Fibroblast of mammary gland (primary cell): ENCODE measurements around the gene GABARAP.

Experiments used
- DNase-seq: peaks from one replicate; pipeline ENCODE4 v3.0.0-alpha.2; 2010; ENCODE audit warnings: low read depth
- H3K4me3 ChIP-seq: 2 replicates; pipeline ENCODE4 v1.5.1; 2011; ENCODE audit warnings: low read depth, mild to moderate bottlenecking, low read length, moderate library complexity; ENCODE audit not compliant: control insufficient read depth
- TF ChIP-seq, protein P1 (sequence below): conservative IDR thresholded peaks from 2 replicates; pipeline ENCODE4 v1.5.1; 2011; ENCODE audit warnings: low read depth, low read length, inconsistent platforms; ENCODE audit not compliant: control insufficient read depth, insufficient read depth

GABARAP gene

GRCh38 chr17:7238420-7239090 lies 3.7 kb downstream of the GABARAP start:
- DNase-seq, result no peak

DNA sequence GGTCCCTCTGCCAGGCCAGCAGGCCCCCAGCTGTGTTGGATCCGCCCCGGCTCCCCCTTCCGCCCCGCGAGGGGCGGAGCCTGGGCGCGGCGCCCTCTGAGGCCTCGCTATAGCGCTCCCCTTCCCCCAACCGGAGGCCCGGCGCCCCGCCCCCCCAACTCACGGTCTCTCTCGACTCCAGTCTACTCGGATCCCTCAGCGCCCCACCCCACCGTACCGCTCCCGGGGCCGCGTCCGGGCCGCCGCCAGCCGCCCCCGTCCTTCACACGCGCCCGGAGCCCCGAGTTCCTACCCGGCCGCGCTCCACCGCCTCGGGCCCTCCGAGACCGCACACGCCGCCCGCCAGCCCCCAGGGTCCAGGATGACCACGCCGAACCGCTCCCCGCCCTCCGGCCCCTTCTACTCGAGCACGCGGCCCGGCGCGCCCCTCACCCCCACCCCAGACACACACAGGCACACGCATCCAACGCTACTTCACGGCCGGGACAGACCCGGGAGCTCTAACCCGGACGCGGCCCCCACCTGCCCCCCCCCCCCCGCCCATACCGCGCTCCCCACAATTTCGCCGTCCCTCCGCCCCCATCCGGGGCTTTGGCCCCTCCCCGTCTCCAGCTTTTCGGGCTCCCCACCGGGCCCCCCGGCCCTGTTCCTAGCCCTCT lies 4.4 kb downstream of the GABARAP start:
- H3K4me3 ChIP-seq, result peak overlapping the region; percentile 97
- DNase-seq, result peak; percentile 56
- TF ChIP-seq, protein P1, sequence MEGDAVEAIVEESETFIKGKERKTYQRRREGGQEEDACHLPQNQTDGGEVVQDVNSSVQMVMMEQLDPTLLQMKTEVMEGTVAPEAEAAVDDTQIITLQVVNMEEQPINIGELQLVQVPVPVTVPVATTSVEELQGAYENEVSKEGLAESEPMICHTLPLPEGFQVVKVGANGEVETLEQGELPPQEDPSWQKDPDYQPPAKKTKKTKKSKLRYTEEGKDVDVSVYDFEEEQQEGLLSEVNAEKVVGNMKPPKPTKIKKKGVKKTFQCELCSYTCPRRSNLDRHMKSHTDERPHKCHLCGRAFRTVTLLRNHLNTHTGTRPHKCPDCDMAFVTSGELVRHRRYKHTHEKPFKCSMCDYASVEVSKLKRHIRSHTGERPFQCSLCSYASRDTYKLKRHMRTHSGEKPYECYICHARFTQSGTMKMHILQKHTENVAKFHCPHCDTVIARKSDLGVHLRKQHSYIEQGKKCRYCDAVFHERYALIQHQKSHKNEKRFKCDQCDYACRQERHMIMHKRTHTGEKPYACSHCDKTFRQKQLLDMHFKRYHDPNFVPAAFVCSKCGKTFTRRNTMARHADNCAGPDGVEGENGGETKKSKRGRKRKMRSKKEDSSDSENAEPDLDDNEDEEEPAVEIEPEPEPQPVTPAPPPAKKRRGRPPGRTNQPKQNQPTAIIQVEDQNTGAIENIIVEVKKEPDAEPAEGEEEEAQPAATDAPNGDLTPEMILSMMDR, result no peak

More at GRCh38 chr17:7238420-7239090, 3.7 kb downstream of the GABARAP start:
- TF ChIP-seq, protein P1, result no peak
- H3K4me3 ChIP-seq, result peak overlapping the region; percentile 97

DNA sequence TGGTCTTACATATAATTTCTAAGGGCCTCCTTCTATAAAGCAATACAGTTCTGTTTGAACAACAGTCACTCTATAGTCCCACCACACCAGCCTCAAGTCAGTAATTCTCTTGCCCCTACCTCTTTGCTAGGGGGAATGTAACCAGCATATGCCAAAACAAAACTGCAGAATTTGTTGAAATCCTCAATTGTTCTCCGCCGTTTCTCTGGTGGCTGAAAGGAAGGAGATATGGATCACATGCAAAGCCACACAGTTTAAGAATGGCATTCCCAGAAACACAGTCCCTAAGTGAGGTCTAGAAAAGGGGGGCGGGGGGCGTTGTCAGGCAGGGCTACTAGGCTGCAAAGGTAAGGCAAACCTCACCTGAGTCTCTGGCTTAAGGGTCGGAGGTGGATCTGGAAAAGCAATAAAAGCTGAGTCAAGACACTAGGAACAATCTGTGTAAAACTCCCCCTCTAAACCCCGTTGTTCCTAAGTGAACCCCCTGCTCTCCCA lies 4.9 kb downstream of the GABARAP start:
- peak overlapping the region; percentile 97 for H3K4me3 ChIP-seq
- no peak for DNase-seq
- TF ChIP-seq, protein P1, result no peak

DNA sequence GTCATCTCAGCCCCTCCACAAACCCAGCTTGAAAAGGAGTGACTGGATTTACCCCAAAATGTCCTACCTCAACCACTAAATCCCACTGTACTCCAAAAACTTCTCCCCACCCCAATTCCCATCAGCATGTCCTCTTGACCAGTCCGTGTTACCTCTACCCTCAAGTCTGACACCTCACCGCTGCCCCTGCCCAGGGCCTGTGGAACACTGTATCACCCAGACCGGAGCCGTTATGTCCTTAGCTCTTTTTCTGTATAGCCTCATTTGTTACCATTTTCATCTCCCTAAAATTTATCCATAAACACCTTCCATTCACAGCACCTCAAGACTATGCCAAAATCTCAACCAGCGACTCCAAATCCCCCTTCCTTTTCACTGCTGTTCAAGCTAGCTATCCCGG lies 5.4 kb downstream of the GABARAP start:
- H3K4me3 ChIP-seq, result no peak overlapping the region
- TF ChIP-seq, protein P1, result no peak
- no peak for DNase-seq

DNA sequence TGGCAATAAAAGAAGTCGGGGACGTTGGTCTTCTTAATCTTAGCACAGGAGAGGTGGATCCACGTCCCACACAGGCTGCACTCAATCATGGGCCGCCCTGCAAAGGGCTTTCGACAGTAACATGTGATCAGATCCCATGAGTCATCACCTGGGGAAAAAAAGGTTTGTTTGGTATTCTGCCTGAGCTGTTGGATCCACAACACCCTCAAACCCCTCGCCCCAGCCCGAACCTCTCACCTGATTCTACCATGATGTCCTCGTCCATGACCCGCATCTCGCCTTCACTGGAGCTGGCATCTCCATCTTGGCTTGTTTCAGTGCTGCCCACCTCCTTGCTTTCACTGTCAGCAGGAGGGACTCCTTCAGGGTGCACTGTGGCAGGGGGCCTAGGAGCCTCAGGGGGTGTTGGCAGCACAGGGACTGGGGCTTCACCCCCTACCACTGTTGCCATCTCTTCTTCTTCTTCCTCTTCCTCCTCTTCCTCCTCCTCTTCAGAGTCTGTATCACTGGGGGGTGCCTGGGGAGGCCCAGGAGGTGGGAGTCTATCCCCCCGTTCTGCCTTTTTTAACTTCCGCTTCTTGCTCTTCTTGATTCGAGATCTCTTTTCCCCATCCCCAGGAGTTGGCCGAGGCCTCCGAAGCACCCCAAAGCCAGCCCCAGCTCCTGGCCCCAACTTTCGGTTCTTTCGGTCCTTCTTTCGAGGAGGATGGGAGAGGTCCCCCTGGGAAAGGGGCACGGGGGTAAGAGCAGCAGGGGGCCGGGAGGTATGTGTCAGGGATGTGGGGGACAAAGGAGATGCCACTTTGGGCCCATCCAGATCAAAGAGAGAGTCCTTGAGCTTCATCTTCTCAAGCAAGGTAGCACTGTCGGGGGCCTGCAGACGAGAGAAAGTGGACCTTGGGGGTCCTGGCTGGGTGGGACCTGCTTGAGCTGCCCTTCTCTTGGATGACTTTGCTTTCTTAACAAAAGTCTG lies 6.3 kb downstream of the GABARAP start:
- DNase-seq, result peak; percentile 67
- TF ChIP-seq, protein P1, result no peak
- no peak overlapping the region for H3K4me3 ChIP-seq
